HPDE6-E6E7 (cell line): Measurements from ENCODE around the gene E2F2.
"Not testable (repeated sequence)": the region's sequence is repeated elsewhere in the genome, so short reads cannot be mapped to it uniquely, and the experiment has no call there.

Experiments
- DNase-seq: peaks from one replicate; pipeline ENCODE4 v3.0.0; 2011; ENCODE audit warnings: missing footprints; ENCODE audit errors: extremely low spot score

Gene E2F2

DNA sequence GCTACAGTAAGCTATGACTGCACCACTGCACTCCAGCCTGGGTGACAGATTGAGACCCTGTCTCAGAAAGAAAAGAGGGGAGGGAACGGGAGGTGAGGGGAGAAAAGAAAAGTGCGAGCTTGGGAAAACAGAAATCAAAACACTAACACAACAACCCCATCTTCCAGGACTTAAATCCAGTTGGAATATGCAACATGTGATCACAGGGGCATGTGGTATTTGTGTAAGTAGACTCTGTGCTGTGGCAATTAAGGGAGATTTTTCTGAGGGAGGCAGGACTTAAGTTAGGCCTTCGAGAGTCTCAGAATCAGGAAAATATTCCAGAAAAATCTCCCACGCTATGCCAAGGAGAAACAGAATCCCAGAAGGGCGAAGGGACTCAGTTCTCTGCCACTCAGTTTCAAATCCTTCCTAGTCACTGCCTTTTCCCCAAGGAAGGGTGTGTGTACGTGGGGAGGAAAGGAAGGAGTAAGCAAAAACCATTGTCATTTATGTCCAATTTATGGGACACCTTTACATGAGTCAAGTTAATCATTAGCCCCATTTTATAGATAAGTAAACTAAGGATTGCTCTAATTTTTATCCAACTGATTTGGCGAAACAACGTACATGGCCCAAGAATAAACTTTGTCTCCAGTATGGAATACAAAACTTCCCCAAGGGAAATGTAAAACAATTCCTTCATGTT is 16.0 kb upstream of the E2F2 start:
- DNase-seq, result no peak

DNA sequence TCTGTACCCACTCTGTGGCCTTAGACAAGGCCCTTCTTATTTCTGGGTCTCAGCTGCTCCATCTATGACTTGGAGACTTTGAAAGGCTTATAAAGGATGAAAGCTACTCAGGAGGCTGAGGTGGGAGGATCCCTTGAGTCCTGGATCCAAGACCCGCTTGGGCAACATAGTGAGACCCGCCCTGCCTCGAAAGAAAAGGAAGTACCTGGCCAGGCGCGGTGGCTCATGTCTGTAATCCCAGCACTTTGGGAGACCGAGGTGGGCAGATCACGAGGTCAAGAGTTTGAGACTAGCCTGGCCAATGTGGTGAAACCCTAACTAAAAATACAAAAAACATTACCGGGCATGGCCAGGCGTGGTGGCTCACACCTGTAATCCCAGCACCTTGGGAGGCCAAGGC is 14.8 kb upstream of the E2F2 start:
- no peak for DNase-seq

DNA sequence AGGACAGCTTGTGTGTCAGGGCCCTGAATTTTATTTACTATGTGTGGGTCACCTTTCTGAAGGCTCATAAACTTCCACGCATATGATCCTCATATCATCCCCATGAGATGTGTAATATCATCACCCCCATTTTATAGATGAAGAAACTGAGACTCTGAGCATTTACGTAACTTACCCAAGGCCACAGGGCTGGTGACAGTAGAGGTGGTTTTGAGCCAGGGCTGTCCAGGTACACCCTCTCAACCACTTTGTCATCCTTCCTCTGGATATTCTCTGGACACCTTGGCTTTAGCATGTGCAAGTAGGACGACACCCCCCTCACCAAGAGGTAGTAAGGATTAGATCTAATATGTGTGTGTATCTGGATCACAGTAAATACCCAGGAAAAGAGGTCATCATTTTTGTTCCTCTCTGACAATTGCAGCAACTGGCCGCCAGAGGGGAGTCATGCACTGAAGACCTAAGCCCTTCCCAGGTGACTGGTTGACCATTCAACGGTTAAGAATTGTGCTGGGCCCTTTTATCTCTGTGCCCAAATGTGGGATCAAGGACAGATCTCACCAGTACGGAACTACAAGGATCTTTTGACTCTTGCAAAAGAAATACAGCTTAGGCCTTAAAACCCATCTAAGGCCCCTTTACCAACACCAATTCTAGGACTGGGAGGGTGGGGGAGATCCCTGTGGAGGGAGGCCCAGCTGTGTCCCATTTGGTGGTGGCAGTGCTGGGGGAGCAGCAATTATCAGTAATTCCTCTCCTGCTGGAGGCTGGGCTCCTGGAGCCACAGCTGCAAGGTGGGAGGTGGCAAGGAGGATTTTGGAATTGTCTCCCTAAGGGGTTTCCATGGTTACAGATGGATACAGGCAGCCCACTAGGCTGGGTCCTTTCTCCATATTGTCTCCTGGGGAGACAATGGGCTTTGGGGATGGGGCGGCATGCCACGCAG is 13.7 kb upstream of the E2F2 start:
- DNase-seq, result no peak

DNA sequence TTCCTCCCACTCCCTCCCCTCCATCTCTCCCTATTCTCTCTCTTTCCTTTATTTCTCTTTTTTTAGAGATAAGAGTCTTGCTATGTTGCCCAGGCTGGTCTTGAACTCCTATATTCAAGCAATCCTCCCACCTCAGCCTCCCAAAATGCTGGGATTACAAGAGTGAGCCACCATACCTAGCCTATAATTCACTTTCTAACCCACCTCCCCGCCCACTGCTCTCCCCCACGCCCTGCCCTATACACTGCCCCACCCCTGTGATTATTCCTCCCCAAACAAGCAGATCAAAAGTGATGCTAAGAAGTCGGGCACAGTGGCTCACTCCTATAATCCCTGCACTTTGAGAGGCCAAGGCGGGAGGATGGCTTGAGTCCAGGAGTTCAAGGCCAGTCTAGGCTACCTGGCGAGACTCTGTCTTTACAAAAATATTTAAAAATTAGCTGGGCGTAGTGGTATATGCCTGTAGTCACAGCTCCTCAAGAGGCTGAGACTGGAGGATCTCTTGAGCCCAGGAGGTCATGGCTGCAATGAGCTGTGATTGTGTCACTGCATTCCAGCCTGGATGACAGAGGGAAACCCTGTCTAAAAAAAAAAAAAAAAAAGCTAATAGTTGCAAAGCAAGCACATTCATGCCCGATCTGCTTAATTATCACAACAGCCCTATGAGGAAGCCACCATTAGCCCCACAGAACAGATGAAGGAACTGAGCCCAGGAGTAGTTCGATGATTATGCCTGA is 12.8 kb upstream of the E2F2 start:
- DNase-seq, result no peak

DNA sequence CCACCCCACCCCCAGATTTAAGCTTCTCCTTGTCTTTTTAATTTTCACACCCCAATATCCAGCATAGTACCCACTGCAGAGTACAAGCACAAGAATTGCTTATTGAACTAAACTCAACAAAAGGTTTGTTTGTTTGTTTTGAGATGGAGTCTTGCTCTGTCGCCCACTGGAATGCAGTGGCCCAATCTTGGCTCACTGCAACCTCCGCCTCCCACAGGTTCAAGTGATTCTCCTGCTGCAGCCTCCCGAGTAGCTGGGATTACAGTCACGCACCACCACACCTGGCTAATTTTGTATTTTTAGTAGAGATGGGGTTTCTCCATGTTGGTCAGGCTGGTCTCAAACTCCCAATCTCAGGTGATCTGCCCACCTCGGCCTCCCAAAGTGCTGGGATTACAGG is 11.9 kb upstream of the E2F2 start:
- not testable (repeated sequence) for DNase-seq

DNA sequence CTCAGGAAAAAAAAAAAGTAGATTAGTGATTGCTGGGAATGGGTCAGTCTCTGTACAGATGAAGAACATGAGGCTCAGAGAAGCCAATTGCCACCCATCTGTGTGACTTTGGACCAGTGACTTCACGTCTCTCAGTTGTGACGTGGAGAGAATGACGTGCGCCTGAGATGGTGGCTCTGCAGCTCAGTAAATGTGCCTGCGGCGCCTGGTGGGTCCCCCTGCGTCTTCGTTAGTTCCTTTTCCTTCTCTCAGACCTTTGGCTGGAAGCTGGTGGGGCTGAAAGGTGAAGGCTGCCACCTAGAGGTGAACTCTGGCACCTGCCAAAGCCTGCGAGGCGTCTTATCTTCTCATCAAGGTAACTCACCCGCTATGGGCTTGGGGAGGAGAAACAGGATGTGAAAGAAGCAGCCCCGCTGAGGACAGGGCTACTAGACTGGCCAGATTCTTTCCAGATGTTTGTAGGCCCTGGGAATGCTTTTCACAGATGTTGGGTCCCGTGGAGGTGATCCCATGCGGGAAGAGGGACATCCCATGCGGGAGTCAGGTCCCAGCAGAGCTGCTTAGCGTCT is 8.7 kb upstream of the E2F2 start:
- DNase-seq, result peak; percentile 87

DNA sequence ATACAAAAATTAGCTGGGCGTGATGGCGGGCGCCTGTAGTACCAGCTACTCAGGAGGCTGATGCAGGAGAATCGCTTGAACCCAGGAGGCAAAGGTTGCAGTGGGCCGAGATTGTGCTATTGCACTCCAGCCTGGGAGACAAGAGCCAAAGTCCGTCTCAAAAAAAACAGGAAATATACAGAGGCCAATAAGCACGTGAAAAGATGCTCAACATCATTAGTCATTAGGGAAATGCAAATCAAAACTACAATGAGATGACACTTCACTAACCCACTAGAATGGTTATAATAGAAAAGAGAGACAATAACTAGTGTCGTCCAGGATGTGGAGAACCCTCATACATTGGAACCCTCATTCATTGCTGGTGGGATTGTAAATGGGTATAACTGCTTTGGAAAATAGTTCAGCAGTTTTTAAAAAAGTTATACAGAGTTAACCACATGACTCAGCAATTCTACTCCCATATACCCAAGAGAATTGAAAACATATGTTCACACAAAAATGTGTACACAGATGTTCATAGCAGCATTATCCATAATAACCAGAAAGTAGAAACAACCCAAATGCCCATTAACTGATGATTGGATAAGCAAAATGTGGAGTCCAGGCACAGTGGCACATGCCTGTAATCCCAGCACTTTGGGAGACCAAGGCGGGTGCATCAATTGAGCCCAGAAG is 6.4 kb upstream of the E2F2 start:
- DNase-seq, result no peak

DNA sequence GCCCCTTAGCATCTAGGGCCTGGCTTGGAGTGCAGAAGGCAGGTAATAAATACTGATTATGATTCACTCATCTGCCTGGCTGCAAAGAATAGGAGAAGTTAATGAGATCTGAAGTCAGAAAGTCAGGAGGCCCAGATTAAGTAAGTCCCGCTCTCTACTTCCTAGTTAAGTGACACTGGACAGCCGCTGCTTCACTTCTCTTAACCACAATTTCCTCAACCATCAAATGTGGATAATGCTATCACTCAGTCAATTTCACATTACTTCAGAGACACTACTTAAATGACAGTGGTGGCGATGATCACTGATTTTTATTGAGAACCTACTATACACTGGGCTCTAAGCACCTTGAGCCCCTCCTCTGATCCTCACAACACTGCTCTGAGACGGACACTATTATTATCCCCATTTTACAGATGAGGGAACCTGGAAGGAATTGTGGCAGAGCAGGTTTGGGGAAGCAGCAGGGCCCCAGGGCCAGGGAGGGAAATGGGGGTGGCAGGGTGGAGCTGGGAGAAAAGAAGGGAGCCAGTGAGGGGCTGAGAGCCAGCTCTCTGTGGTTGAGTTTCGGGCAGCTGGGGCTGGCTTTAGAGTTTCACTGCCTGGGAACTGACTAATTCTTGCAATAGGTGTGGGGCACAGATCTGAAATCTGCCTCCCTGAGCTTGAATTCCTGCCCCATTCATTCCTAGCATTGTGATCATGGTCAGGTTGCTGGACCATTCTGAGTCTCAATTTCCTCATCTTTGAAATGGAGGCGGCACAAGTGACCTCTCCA is 2.4 kb upstream of the E2F2 start:
- no peak for DNase-seq

DNA sequence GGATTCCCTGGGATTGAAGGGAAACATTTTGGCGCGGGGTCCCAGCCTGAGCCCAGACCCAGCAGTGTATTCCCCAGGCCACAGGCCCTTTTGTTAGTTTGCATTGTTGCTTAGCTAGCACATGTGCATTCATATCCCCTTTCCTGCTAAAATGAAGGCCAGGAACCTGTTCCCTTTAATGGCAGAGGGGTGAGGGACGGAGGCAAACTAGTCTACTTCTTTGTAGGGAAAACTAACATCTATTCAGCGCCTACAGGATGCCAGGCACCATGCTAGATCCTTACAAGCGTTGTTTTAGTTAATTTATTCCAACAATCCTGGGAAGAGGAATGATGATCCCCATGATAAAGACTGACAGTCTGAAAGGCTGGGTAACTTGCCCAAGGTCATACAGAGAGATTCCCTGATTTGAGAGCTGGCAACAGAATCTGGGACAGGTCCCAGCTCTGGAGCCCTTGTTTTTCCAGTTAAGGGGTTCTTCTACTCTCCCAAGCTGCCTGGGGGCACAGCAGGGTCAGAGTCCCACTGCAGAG is 595 bp upstream of the E2F2 start:
- DNase-seq, result no peak

DNA sequence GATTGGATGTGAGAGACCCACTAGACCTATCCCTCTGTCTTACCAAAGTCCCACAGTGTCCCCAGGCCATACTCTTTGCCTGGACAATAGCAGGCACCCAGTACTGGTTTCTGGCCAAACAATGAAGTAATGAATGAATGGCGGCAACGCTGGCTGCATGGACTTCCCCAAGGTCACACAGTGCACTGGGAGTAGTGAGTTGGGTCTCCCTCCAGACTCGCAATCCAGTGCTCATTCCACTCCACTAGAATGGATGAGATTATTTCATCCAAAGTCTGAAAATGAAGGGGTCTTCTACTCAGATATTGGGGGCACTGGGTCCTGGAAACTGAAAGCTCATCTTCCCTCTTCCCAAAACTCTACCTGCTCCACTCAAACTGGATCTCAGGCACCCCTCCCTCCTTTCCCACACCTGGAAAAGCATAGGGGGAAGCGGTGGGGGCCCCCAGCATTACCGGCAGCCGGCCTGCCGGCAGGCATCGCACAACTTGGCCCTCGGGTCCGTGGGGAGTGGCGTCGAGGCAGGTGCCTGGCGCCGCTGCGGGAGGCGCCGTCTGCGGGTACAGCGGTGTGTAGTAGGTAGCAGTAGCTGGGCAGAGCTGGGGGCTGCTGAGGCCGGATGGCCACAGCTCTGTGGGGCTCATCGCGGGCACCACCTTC is 816 bp downstream of the E2F2 start:
- DNase-seq, result no peak

DNA sequence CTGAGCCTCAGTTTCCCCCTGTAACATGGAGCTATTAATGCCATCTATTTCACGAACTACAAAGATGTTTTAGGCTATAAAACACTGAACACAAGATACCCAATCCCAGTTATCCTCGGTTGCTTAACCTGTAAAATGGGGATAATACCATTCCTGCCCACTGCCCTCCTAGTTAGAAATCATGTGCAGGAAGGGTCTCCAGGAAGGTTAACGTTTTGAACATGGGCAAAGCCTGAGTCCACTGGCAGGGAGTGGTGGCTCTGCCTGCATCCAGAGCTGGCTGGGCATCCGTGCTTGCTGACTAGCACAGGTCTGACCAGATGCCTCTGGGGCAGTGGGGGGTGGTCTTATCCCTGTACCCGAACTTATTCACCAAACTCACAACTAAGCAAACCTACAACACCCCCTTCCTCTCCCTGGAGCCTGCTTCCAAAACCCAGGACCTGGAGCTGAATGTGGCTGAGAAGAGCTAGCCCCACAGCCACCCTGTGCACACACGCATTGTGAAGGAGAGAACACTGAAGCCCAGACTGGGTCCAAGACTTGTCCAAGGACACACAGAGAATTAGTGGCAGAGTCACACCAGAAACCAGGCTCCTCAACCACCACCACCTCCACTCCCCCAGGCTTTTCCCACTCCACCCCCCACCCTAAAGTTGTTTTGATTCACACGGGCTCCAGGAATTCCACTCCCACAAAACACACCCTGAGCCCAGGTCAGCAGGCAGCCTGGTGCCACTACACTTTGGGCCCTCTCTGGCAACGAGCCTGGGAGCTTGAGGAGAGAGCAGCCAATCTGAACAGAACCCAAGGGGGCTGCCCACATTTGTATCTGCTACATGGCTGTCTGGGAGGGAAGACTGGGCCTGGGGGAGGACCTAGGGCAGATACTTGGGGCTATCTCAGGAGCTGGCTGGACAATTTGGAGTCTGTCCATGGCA is 1.6 kb downstream of the E2F2 start:
- DNase-seq, result no peak

DNA sequence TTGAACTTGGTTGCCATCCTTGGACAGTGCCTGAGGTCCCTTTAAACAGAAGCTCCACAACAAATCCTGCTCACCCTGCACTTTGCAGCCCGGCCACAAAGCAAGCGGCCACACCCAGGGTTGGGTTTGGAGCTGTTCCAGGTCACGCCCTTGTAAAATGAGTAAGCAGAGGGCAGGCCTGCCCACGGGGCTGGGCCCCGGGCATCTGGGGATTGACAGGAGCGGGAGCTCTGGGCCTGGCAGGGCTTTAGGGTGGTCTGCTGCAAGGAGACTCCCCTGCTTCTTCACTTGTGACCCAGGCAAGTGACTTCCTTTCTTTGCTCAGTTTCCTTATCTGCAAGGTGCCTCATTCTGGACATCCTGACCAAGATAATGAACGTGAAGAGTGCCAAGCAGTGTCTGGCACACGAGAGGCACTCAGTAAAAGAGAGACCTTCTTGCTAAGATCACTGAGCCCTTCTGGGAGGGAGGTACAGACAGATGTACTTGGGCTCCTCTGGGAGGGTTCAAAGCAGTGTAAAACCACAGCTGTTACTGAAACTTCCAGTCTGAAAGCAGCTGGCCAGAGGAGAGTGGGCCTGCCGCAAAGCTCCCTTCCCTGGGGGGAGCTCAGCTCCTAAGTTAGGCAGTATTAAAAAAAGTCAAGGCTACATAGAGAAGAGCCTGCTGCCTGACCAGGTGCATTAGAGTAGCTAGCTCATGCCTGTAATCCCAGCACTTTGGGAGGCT is 2.6 kb downstream of the E2F2 start:
- peak; percentile 76 for DNase-seq

DNA sequence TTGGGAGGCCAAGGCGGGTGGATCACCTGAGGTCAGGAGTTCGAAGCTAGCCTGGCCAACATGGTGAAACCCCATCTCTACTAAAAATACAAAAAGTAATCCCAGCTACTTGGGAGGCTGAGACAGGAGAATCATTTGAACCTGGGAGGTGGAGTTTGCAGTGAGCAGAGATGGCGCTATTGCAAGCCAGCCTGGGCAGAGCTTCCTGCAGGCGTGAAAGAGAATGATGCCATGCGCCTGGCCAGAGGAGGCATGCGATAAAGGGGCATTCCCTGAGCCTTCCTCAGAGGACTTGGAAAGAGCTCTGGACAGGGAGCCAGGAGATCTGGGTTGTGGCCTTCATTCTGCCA is 3.2 kb downstream of the E2F2 start:
- DNase-seq, result no peak

DNA sequence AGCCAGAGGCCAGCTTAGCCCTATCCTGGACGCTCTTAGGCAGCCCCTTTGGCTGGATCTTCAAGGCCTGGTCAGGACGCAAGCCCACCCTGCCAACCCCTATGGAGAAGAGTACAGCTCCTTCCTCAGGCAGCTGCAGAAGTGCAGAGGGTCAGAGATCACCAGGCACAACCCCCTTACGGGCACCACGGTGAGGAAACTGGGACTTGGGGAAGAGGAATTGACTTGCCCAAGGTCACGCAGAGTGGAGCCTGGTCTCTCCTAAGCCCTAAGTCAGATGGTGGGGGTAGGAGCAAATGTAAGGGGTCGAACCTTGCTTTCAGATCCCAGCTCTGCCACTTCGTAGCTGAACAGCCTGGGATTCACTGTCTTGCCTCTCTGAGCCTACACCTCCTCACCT is 3.7 kb downstream of the E2F2 start:
- no peak for DNase-seq

DNA sequence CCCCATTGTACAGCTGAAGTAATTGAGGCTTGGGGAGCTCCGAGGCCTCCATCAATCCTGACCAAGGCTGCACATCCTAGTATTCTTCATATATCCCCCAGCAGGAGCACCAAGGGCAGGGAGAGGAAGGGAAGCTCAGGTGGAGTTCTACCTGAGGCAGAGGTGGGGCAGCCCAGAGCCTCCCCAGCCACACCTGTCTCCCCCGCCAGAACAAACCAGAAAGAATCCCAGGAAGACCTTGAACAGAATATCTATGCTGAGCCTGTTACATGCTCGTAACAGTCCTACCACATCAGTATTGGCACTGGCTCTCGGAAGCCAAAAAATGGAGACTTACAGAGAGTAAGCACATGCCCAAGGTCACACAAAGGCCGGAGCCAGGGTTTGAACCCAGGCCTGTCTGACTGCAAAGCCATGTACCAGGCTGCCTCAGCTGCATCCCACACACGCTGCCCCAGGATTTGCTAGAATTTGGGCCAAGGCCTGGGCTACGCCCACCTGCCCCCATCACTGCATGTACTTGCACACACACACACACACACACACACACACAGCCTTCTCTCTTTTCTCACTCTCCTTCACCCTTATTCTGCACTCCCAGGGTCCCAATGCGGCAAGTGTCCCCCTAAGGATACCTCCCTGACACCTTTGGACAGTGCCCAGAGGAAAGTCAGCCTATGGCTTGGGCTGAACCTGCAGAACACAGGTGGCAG is 4.5 kb downstream of the E2F2 start:
- no peak for DNase-seq

DNA sequence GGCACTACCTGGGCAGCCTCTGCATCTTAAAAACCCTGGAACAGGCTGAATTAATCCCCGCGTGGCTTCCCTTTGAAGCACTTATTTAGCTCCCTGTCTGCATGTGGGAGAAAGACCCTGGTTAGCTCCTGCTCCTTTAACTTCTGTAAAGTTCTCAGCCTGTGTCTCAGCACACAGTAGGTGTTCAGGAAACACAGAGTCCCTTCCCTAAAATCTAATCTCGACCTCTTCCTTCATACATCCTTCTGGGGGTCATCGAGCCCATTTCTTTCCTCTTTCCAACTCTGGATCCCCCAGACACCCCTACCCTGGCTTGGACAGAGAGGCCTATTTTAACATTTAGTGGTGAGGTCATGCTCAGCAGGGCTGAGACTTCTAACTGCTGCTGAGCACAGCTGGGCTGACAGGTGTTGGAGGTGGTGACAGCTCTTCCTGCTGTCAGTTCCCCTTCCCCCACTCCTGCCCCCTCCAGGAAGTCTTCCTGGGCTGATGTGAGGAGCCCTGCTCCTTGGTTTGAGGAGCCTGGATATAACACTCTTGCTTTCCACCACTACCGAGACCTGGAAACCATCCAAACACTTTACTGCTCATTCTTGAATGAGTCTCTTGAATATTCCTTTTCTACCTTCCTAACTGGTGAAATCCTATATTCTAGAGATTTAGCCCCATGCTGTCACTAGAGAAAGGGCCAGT is 5.3 kb downstream of the E2F2 start:
- DNase-seq, result no peak
